CD4-positive, alpha-beta T cell treated with Interleukin-6 for 4 hours (primary cell): ENCODE data around the gene B4GALT5.
"Not testable (repeated sequence)": the region's sequence is repeated elsewhere in the genome, so short reads cannot be mapped to it uniquely, and the experiment has no call there.

ENCODE experiments used
- DNase-seq: peaks from one replicate; pipeline ENCODE4 v3.0.0-alpha.2; 2020; ENCODE audit warnings: mixed read lengths

Gene B4GALT5

GRCh38 chr20:49653925-49654434 is 59.7 kb downstream of the B4GALT5 start:
- no peak for DNase-seq

DNA sequence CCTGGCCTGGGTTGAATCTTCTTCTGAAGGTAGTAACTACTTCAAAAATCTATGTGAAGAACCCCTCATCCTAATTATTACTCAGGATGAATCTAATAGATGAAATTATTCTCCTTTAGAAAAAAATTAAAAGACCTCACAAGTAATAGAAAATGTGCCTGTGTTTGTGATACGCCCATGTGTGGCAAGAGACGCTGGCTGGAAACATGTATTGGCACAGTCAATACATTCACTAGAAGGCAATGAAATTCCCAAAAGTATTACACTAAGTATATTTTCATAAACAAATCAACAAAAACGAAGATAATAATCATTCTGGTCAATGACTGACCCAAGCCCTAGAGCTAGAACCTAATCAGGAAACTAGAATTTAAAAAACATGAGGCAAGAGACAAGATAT is 64.0 kb downstream of the B4GALT5 start:
- DNase-seq: no peak

DNA sequence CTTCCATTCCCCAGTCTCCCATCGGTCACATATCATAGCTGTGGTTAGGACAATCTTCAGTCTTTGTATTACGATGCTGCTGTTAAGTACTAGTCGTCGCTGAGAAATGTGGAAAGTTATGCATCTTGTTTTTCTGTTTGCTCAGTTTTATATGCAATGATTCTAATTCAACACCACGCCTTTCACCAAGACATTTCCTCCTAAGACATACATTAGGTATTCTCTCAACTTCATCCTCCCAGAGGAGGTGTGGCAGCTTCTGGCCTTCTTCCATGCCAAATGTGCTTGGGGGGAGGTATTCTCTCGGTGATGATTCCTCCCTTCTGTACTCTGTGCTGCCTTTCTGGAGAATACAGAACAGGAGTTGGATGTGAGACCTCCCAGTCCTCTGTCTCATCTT is 66.1 kb downstream of the B4GALT5 start:
- no peak for DNase-seq

GRCh38 chr20:49646528-49646927 is 67.2 kb downstream of the B4GALT5 start:
- DNase-seq: no peak

DNA sequence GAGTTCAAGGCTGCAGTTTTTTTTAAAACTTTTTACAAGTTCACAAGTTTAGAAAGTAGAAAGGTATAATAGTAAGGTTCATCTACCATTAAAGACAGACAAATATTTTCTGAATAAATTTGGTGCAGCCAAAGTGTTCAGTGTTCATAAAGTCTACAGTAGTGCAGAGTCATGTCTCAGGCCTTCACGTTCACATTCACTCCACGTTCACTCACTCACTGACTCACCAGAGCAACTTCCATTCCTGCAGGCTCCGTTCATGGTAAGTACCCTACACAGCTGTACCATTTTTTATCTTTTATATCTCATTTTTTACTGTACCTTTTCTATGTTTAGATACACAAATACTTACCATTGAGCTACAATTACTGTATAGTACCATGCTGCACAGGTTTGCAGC is 67.6 kb downstream of the B4GALT5 start:
- DNase-seq: no peak

- DNase-seq: no peak
These were observed 68.6 kb downstream of the B4GALT5 start for GRCh38 chr20:49644980-49645565.

GRCh38 chr20:49642816-49643215 is 70.9 kb downstream of the B4GALT5 start:
- no peak for DNase-seq

DNA sequence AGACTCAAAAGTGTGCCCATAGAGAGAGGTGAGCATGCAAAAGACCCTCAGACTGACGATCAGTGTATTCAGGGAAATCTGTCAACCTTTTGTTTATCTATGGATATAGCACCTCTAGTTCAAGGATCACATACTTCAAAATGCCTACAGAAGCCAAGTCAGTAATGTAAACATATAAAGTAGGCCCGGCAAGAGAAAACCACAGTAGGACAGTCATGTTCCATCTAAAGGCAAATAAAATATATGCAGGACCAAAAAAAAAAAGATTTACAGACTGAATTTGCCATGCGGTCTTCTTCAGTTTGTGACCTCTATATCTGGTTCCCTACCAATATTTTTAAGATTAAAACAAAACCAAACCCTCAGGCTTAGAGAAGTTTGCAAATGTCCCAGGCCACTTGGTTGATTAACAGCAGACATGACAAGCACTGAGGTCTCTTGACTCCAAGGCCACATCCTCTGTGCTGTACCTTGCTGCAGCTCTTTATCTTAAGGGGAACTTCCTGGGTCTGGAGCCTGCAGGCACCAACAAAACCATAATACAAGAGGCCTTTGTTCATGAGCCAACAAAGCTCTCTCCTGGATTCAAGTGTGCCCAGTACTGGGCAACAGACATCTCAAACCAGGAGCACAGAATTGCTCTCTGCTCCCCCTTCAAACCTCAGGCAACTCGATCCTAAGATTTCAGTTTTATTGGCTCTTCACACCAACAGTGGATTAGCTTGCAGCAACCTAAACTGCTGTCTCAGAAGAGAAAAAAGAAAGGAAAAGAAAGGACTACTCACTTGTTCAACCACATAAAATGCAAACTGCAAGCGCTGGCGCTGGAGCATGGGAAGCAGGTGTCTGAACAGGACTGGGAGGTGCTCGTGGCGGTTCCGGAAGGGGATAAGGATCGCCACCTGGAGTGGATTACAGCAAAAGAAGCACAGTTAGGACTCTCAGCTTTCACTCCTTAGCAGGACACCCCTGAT is 71.7 kb downstream of the B4GALT5 start:
- no peak for DNase-seq

GRCh38 chr20:49637046-49637637 is 76.5 kb downstream of the B4GALT5 start:
- DNase-seq: no peak

GRCh38 chr20:49636447-49636846 is 77.2 kb downstream of the B4GALT5 start:
- DNase-seq: no peak

DNA sequence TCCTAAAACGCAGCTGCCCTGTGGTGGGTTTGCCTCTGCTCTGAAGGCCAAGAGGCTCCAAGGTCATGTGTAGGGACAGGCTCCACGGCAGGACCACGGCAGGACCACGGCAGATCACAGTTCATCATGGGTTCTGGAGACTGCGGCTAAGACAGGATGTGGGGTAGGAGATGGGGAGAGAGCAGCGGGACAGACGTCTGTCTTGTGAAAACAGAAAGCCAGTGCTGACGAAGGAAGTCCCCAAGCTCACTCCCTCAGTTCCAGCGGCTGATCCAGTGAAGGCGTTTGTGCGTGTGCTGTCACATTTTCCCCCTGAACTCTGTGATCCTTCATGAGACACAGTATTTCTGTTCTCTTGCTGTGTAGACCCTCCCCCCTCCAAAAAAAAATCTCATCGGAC is 77.8 kb downstream of the B4GALT5 start:
- no peak for DNase-seq

DNA sequence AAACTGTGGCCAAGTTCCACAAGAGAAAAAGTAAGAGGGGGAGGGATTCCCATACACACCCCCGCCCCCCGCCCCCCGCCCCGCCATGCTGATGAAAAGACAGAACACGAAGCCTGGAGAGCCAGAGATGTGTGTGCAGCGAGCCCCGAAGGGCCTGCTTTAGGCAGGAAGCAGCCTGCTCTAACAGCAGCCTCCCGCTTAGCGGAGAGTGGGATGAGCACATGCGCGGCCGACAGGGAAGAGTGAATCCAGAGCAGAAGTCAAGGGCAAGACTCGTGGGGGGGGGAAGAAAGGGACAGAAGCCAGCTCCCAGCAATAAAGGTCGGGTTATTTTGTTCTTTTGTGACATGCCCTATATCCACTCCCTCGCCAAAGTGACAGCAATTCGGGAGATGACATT is 78.5 kb downstream of the B4GALT5 start:
- no peak for DNase-seq

DNA sequence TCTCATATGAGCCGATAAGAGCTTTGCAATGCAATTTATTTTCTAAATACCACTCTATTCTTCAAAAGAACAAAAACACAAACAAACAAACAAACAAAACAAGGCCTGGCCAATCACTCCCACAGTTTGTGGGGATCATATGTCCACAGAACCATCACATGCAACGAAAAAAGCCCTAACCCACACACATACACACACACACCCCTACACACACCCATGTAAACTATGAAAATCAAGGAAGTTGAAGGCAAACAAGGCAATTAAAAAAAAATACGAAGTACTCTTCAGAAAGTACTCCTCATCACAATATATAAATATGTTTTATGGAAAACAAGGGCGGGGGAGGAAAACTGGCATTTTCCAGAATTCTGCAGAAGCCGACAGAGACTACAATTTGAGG is 79.6 kb downstream of the B4GALT5 start:
- no peak for DNase-seq

DNA sequence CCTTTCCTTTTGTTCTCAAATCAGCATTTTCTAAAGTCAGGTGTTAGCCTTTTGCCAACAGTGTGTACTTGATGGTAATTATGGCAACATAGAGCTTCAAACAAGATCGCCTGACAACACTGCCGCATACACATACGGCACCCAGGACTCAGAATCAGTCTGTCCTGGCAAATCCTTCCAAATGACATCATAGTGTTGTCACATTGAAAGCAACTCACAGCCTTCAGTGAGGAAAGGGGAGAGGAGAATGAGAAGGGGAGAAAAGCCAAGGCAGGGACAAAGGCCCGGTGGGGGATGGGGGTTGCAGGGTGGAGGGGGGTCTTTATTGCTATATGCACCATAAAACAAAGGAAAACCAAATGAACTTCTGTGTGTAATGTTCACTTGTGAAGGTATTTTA is 80.0 kb downstream of the B4GALT5 start:
- no peak for DNase-seq

DNA sequence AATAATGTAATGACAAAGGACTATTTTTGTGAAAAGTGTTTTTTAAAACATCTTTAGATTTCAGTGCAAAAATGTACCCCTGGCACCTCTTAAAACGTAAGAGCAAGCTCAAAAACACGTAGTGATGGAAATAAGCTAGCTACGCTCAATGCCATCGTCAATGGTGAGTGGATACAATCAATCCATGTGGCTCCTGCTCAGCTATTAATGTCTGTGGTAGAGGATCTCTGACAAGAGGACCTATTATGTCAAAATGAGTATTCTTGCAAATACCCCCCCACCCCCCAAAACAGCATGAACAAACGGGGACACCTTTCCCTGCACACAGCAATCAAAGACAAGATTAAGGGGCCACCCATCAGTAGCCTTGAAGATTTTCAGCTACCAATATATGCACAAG is 80.7 kb downstream of the B4GALT5 start:
- no peak for DNase-seq

- DNase-seq: no peak
These were observed 81.7 kb downstream of the B4GALT5 start for GRCh38 chr20:49631856-49632418.

GRCh38 chr20:49631061-49631716 is 82.5 kb downstream of the B4GALT5 start:
- DNase-seq: no peak

- DNase-seq: no peak
These were observed 83.2 kb downstream of the B4GALT5 start for GRCh38 chr20:49630396-49630951.

GRCh38 chr20:49629606-49630005 is 84.1 kb downstream of the B4GALT5 start:
- no peak for DNase-seq

DNA sequence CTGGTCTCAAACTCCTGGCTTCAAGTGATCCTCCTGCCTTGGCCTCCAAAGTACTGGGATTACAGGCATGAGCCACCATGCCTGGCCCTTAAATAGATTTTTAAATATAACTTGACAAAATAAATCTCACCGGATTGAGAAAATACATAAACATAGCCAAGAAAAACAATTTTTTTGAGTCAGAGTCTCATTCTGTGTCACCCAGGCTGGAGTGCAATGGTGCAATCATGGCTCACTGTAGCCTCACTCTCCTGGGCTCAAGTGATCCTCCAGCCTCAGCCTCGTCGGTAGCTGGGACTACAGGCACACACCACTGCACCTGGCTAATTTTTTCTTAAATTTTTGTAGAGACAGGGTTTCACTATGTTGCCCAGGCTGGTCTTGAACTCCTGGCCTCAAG is 85.4 kb downstream of the B4GALT5 start:
- DNase-seq: not testable (repeated sequence)

- no peak for DNase-seq
These were observed 86.3 kb downstream of the B4GALT5 start for GRCh38 chr20:49627329-49627761.

DNA sequence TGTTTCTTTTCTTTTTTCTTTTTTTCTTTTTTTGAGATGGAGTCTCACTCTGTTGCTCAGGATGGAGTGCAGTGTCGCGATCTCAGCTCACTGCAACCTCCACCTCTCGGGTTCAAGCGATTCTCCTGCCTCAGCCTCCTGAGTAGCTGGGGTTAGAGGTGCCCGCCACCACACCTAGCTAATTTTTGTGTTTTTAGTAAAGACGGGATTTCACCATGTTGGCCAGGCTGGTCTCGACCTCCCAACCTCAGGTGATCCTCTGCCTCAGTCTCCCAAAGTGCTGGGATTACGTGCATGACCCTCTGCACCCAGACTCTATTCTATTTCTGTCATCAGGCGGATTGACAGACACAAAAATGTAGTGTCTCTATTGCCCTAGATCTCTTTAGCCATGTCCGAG is 88.7 kb downstream of the B4GALT5 start:
- not testable (repeated sequence) for DNase-seq
